PC-3 (cell line): ENCODE data around the gene DEK.

Source experiments
- CTCF ChIP-seq: fragments of 300-600 bp; sonication (generic); conservative IDR thresholded peaks from 2 replicates; pipeline ENCODE4 v1.5.1; 2017; ENCODE audit warnings: antibody characterized with exemption, low read depth, mild to moderate bottlenecking, low read length
- EZH2 ChIP-seq: fragments of 300-600 bp; sonication (generic); IDR thresholded peaks from one replicate; pipeline ENCODE4 v1.6.1; 2017; ENCODE audit warnings: antibody characterized with exemption, mild to moderate bottlenecking, low read length; ENCODE audit not compliant: unreplicated experiment
- EZH2phosphoT487 ChIP-seq: fragments of 300-600 bp; sonication (generic); IDR thresholded peaks from 2 replicates; pipeline ENCODE4 v1.6.1; 2018; ENCODE audit warnings: mild to moderate bottlenecking, antibody characterized with exemption, low read length, borderline replicate concordance

GRCh38 chr6:18179770-18180356, 84.5 kb downstream of the DEK start:
- TF ChIP-seq CTCF (no peak), EZH2 (no peak), EZH2phosphoT487 (no peak)
